Epithelial cell of esophagus (primary cell): ENCODE results near the gene PSPN.

Experiments used
- DNase-seq: peaks from one replicate; pipeline ENCODE4 v3.0.0; 2010; ENCODE audit warnings: low read depth
- H3K4me3 ChIP-seq: 2 replicates; pipeline ENCODE4 v1.5.1; 2011; ENCODE audit warnings: mild to moderate bottlenecking, low read length, control low read depth
- TF ChIP-seq, protein P1 (sequence below): IDR thresholded peaks from 2 replicates; pipeline ENCODE4 v1.5.1; 2011; ENCODE audit warnings: low read depth, mild to moderate bottlenecking, low read length, control low read depth, inconsistent platforms; ENCODE audit not compliant: insufficient read depth; ENCODE audit errors: missing control alignments

PSPN gene

DNA sequence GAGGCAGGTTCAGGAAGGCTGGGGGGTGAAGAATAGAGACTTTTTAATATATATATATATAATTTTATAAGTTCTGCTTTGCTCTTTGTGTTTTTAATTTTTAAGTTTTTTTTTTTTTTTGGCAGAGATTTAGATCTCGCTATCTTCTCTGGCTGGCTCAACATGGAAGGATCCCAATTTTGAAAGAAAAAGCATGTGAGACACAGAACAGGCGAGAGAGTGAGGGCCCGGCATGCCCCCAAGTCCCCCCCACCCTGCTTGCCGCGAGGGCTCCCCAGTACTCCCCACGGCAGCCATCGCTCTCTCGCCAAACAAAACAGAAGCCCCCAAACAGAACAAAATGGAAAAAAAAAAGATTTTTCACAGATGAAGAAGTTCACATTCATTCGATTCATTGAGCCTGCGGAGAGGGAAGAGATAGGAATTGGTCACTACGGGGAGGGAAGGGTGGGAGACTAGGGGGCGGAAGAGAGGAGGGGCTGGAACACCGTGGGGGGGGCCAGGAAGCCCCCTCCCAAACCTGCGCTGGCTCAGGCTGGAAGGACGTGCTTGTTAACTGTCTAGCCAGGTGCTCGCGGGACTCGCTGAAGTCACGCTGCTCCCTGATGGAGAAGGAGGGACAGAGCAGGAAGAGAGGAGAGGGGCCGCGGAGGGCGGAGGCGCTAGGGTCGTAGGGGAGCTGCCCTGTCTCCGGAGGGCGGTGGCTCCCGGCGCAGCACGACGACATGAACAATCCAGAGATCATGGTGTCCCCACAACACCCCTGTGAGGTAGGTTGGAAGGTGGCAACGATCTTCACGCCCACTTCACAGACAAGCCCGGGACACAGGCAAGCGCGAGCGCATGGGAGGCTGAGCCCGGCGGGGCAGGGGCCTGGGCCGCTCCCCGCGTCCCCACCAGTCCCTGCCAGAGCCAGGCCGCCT is 38.2 kb upstream of the PSPN start:
- TF ChIP-seq, protein P1, sequence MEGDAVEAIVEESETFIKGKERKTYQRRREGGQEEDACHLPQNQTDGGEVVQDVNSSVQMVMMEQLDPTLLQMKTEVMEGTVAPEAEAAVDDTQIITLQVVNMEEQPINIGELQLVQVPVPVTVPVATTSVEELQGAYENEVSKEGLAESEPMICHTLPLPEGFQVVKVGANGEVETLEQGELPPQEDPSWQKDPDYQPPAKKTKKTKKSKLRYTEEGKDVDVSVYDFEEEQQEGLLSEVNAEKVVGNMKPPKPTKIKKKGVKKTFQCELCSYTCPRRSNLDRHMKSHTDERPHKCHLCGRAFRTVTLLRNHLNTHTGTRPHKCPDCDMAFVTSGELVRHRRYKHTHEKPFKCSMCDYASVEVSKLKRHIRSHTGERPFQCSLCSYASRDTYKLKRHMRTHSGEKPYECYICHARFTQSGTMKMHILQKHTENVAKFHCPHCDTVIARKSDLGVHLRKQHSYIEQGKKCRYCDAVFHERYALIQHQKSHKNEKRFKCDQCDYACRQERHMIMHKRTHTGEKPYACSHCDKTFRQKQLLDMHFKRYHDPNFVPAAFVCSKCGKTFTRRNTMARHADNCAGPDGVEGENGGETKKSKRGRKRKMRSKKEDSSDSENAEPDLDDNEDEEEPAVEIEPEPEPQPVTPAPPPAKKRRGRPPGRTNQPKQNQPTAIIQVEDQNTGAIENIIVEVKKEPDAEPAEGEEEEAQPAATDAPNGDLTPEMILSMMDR: no peak
- no peak overlapping the region for H3K4me3 ChIP-seq
- no peak for DNase-seq

GRCh38 chr19:6413291-6413690 is 37.6 kb upstream of the PSPN start:
- no peak for DNase-seq
- H3K4me3 ChIP-seq: no peak overlapping the region
- TF ChIP-seq, protein P1: no peak

GRCh38 chr19:6412447-6413091 is 36.8 kb upstream of the PSPN start:
- TF ChIP-seq, protein P1: peak; percentile 49
- DNase-seq: peak; percentile 41

DNA sequence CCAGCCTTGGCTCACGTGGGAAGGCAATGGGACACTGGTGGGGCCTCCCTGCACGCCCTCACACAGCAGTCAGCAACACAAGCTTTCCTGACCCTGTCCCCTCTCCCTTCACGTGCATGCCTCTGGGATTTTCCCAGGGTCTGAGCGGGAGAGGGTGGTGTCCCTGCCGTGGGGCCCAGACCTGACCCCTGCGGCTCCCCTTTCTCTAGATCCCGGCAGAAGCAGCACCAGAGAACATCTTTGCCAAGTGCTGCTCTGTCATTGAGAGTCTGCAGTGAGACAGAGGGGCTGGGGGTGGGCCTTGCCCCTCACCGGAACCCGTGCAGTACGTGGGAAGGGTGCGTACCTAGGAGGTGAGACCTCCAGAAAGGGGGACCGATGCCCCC is 36.3 kb upstream of the PSPN start:
- no peak overlapping the region for H3K4me3 ChIP-seq
- TF ChIP-seq, protein P1: no peak
- DNase-seq: no peak

More at GRCh38 chr19:6412447-6413091, 36.8 kb upstream of the PSPN start:
- H3K4me3 ChIP-seq: no peak overlapping the region

GRCh38 chr19:6409346-6409745 is 33.6 kb upstream of the PSPN start:
- no peak overlapping the region for H3K4me3 ChIP-seq
- TF ChIP-seq, protein P1: no peak
- no peak for DNase-seq

GRCh38 chr19:6406401-6406800 is 30.7 kb upstream of the PSPN start:
- no peak overlapping the region for H3K4me3 ChIP-seq
- TF ChIP-seq, protein P1: no peak
- no peak for DNase-seq
